GM21423 (cell line): ENCODE results near the gene BRCA2.
"Not testable (repeated sequence)": the region's sequence is repeated elsewhere in the genome, so short reads cannot be mapped to it uniquely, and the experiment has no call there.

Source experiments
- ATAC-seq: cut with Tn5 transposase; IDR thresholded peaks from one replicate; pipeline ENCODE4 v1.9.1; 2021; ENCODE audit warnings: mild to moderate bottlenecking, moderate library complexity; ENCODE audit not compliant: unreplicated experiment

Gene BRCA2

GRCh38 chr13:32309312-32310133 is 5.8 kb upstream of the BRCA2 start:
- peak; percentile 20 for ATAC-seq

- peak; percentile 57 for ATAC-seq
Observed at GRCh38 chr13:32310134-32310706, 5.1 kb upstream of the BRCA2 start.

- no peak for ATAC-seq
Observed at GRCh38 chr13:32311188-32311897, 4.0 kb upstream of the BRCA2 start.

- ATAC-seq, result peak; percentile 34
Observed at GRCh38 chr13:32314271-32315237, 754 bp upstream of the BRCA2 start.

DNA sequence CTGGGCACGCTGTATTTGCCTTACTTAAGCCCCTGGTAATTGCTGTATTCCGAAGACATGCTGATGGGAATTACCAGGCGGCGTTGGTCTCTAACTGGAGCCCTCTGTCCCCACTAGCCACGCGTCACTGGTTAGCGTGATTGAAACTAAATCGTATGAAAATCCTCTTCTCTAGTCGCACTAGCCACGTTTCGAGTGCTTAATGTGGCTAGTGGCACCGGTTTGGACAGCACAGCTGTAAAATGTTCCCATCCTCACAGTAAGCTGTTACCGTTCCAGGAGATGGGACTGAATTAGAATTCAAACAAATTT is 676 bp downstream of the BRCA2 start:
- peak; percentile 46 for ATAC-seq

DNA sequence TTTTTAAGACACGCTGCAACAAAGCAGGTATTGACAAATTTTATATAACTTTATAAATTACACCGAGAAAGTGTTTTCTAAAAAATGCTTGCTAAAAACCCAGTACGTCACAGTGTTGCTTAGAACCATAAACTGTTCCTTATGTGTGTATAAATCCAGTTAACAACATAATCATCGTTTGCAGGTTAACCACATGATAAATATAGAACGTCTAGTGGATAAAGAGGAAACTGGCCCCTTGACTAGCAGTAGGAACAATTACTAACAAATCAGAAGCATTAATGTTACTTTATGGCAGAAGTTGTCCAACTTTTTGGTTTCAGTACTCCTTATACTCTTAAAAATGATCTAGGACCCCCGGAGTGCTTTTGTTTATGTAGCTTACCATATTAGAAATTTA is 1.2 kb downstream of the BRCA2 start:
- ATAC-seq, result no peak

GRCh38 chr13:32317716-32318465 is 2.6 kb downstream of the BRCA2 start:
- no peak for ATAC-seq

GRCh38 chr13:32320528-32320927 is 5.2 kb downstream of the BRCA2 start:
- ATAC-seq, result no peak

- ATAC-seq, result no peak
Observed at GRCh38 chr13:32323912-32324311, 8.6 kb downstream of the BRCA2 start.

DNA sequence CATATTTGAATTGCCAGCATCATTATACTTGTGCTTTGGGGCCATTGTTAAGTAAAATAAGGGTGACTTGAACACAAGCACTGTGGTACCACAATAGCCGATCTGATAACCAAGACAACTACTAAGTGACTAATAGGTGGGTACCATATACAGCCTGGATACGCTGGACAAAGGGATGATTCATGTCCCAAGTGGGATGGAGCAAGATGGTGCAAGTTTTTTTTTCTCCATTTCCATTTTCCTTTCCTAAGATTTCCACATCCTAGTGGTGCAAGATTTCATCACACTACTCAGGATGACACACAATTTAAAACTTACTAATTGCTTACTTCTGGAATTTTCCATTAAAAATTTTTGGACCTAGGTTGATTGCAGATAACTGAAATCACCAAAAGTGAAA is 15.1 kb downstream of the BRCA2 start:
- no peak for ATAC-seq

DNA sequence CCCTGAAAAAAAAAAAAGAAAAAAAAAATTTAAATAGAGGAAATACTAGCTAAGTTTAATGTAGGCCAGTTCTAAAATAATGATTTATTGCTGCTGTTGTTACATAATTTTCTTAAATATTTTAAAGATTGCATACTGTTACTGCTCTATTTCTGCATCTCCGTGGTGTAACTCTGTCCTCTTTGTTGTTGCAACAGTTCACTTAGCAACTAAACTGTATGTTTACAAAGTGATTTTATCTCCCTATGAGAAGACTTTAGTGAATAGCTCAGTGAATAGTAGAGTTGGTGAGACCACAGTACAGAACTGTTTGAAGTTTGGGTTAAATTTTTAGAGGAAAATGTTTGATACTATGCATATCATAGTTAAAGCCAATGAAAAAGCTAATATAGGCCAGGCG is 19.4 kb downstream of the BRCA2 start:
- ATAC-seq, result no peak

DNA sequence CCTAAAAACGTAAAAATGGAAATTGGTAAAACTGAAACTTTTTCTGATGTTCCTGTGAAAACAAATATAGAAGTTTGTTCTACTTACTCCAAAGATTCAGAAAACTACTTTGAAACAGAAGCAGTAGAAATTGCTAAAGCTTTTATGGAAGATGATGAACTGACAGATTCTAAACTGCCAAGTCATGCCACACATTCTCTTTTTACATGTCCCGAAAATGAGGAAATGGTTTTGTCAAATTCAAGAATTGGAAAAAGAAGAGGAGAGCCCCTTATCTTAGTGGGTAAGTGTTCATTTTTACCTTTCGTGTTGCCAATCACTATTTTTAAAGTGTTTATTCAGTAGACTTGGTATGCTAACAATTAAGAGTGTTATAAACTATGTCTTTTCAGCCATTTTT is 25.6 kb downstream of the BRCA2 start:
- ATAC-seq, result no peak

- ATAC-seq, result no peak
Observed at GRCh38 chr13:32347651-32348050, 32.3 kb downstream of the BRCA2 start.

- not testable (repeated sequence) for ATAC-seq
Observed at GRCh38 chr13:32350839-32351441, 35.6 kb downstream of the BRCA2 start.

DNA sequence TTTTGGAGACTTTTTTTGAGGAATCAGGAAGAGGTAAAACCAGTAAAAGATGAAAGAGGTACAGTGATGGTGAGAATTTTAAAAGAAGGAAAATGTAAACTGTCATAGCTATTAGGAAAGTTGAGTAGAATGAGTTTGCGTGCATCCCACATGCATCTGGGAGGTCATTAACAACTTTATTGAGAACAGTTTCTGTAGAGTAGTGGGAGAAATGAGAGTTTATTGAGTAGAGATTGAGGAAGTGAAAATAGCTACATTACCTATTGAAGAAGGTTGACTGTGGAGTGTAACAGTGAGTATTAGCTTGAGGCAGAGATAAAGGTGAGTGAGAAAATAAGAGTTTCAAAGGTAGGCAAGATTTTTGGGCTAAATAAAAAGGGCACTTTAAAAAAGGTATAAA is 38.7 kb downstream of the BRCA2 start:
- ATAC-seq, result peak; percentile 64

GRCh38 chr13:32355935-32356334 is 40.6 kb downstream of the BRCA2 start:
- ATAC-seq, result not testable (repeated sequence)

GRCh38 chr13:32362574-32362973 is 47.3 kb downstream of the BRCA2 start:
- no peak for ATAC-seq

DNA sequence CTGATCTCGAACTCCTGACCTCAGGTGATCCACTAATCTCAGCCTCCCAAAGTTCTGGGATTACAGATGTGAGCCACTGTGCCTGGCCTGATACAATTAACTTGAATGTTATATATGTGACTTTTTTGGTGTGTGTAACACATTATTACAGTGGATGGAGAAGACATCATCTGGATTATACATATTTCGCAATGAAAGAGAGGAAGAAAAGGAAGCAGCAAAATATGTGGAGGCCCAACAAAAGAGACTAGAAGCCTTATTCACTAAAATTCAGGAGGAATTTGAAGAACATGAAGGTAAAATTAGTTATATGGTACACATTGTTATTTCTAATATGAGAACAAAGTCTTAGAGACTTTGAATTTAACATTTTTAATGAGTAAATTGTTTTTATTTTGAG is 55.5 kb downstream of the BRCA2 start:
- ATAC-seq, result no peak

GRCh38 chr13:32376642-32377415 is 61.5 kb downstream of the BRCA2 start:
- no peak for ATAC-seq
